MM.1S (cell line): ENCODE measurements around the gene TRIM7.

Experiments
- DNase-seq: peaks from one replicate; pipeline ENCODE4 v3.0.0-alpha.2; 2015
- H2AFZ ChIP-seq: fragments of 300-600 bp; sonication (generic); 2 replicates; pipeline ENCODE4 v1.6.0; 2016; ENCODE audit warnings: antibody characterized with exemption, low read length
- H3F3A ChIP-seq: fragments of 300-600 bp; sonication (generic); 2 replicates; pipeline ENCODE4 v1.6.1; 2016; ENCODE audit warnings: mild to moderate bottlenecking, antibody characterized with exemption, low read length, moderate library complexity, mixed read lengths; ENCODE audit not compliant: insufficient read depth
- H3K27ac ChIP-seq: fragments of 300-600 bp; sonication (generic); 2 replicates; pipeline ENCODE4 v1.5.1; 2016; ENCODE audit warnings: mild to moderate bottlenecking, low read length
- H3K27me3 ChIP-seq: fragments of 300-600 bp; sonication (generic); replicated peaks from 2 replicates; pipeline ENCODE4 v1.6.0; 2016; ENCODE audit warnings: low read length; ENCODE audit not compliant: insufficient read depth
- H3K36me3 ChIP-seq: fragments of 300-600 bp; sonication (generic); replicated peaks from 2 replicates; pipeline ENCODE4 v1.6.1; 2016; ENCODE audit warnings: mild to moderate bottlenecking, low read length, mixed read lengths; ENCODE audit not compliant: insufficient read depth
- H3K4me1 ChIP-seq: fragments of 300-600 bp; sonication (generic); 2 replicates; pipeline ENCODE4 v1.6.1; 2016; ENCODE audit warnings: low read length, mixed read lengths
- H3K4me2 ChIP-seq: fragments of 300-600 bp; sonication (generic); 2 replicates; pipeline ENCODE4 v1.6.0; 2016; ENCODE audit warnings: low read depth, low read length
- H3K4me3 ChIP-seq: fragments of 300-600 bp; sonication (generic); 2 replicates; pipeline ENCODE4 v1.5.1; 2016; ENCODE audit warnings: low read length, mixed read lengths
- H3K79me2 ChIP-seq: fragments of 300-600 bp; sonication (generic); 2 replicates; pipeline ENCODE4 v1.6.1; 2016; ENCODE audit warnings: mixed run types, low read length, mixed read lengths
- H3K9ac ChIP-seq: fragments of 300-600 bp; sonication (generic); 2 replicates; pipeline ENCODE4 v1.6.1; 2016; ENCODE audit warnings: low read length, mixed read lengths
- H3K9me2 ChIP-seq: fragments of 300-600 bp; sonication (generic); replicated peaks from 2 replicates; pipeline ENCODE4 v1.6.1; 2016; ENCODE audit warnings: mild to moderate bottlenecking, low read length, mixed read lengths; ENCODE audit not compliant: insufficient read depth
- H3K9me3 ChIP-seq: fragments of 300-600 bp; sonication (generic); replicated peaks from 2 replicates; pipeline ENCODE4 v1.6.1; 2016; ENCODE audit warnings: mild to moderate bottlenecking, low read length, mixed read lengths; ENCODE audit not compliant: insufficient read depth
- H4K20me1 ChIP-seq: fragments of 300-600 bp; sonication (generic); 2 replicates; pipeline ENCODE4 v1.6.1; 2016; ENCODE audit warnings: mild to moderate bottlenecking, low read length, moderate library complexity, mixed read lengths; ENCODE audit not compliant: insufficient read depth
- EZH2 ChIP-seq: fragments of 300-600 bp; sonication (generic); optimal IDR thresholded peaks from 2 replicates; pipeline ENCODE3; 2017; ENCODE audit warnings: low read depth, mild to moderate bottlenecking, antibody characterized with exemption, low read length, mixed read lengths
- EZH2phosphoT487 ChIP-seq: fragments of 300-600 bp; sonication (generic); IDR thresholded peaks from 2 replicates; pipeline ENCODE4 v1.6.1; 2018; ENCODE audit warnings: antibody characterized with exemption, low read length
- TF ChIP-seq, protein P1 (sequence below): fragments of 300-600 bp; sonication (generic); IDR thresholded peaks from 2 replicates; pipeline ENCODE4 v1.5.1; 2016; ENCODE audit warnings: antibody characterized with exemption, low read length, mixed read lengths

Gene TRIM7

DNA sequence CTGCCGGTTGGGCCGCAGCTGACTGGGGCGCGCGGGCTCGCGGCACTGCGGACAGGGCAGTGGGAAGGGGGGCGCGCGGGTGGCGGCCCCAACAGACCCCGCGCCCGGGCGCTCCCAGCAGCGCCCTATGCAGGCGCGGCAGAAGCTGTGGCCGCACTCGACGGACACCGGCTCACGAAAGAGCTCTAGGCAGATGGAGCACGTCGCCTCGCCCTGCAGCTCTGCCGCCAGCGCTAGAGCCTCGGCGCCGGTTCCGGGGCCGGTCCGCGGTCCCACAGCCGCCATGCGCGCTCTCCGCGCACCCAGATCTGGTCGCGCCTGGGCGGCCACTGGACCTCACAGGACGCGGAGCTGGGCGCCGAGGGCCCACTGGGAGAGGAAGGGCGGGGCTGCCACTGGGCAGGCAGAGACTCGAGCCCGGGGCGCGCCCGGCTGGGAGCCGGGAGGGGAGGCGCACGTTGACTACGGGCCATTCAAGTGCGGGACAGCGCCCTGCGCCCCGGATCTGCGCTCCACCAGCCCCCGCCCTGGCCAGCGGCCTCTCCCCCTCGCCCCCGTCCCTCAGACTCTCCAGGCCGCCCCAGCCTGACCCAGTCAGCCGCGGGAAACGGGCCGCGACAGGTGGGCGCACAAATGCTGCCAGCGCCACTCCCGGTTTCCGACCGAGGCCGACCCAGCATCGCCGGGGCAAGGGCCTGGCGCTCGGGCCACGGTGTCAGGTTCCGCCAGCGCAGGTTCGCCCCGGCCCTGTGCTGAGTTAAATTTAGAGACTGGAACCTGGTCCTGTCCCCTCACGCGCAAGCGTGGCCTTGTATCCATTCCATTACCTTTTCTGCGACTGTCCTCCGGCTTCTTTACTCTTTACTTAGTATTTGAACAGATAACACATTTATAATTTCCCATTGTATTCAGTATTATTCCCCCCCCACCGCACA is at the start of gene TRIM7:
Gene TRIM7, minus strand, starts transcription at position 371 of the 935 bp plus-strand sequence. Its CDS starts 86 bp downstream, at position 285.
- TF ChIP-seq EZH2phosphoT487 (no peak), EZH2 (no peak)
- TF ChIP-seq, protein P1, sequence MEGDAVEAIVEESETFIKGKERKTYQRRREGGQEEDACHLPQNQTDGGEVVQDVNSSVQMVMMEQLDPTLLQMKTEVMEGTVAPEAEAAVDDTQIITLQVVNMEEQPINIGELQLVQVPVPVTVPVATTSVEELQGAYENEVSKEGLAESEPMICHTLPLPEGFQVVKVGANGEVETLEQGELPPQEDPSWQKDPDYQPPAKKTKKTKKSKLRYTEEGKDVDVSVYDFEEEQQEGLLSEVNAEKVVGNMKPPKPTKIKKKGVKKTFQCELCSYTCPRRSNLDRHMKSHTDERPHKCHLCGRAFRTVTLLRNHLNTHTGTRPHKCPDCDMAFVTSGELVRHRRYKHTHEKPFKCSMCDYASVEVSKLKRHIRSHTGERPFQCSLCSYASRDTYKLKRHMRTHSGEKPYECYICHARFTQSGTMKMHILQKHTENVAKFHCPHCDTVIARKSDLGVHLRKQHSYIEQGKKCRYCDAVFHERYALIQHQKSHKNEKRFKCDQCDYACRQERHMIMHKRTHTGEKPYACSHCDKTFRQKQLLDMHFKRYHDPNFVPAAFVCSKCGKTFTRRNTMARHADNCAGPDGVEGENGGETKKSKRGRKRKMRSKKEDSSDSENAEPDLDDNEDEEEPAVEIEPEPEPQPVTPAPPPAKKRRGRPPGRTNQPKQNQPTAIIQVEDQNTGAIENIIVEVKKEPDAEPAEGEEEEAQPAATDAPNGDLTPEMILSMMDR, result no peak
- no peak for DNase-seq

DNA sequence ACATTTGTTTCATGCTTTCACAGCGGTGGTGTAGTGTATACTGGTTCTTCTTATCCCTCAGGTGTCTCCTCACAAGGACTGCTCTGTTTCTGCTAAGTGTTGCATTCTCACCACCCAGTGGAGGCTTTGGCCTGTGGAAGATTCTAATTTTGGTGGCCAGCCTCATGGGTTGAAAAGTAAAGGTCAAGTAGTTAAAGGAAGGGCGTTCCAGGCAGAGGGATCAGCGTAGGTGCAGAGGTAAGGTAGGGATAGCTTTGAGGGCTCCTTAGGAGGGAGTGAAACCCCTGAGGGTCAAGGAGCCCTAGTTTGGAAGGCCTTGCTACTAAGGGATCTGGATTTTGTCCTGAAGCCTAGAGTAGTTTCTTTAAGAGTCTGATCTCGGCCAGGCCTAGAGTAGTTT is 43.3 kb upstream of the TRIM7 start:
- no peak overlapping the region for H3K9ac ChIP-seq
- TF ChIP-seq EZH2 (no peak), EZH2phosphoT487 (no peak)
- TF ChIP-seq, protein P1, result no peak
- H3K4me3 ChIP-seq, result no peak overlapping the region
- H3K4me2 ChIP-seq, result no peak overlapping the region
- H2AFZ ChIP-seq, result no peak overlapping the region
- no peaks in the 10 kb centered on the region for H3K9me3 ChIP-seq
- H3K4me1 ChIP-seq, result peaks cover 20% of the 10 kb centered on the region
- H3K27me3 ChIP-seq, result no peaks in the 10 kb centered on the region
- H3K79me2 ChIP-seq, result peaks cover 32% of the 10 kb centered on the region
- DNase-seq, result no peak
- no peaks in the 10 kb centered on the region for H4K20me1 ChIP-seq
- no peaks in the 10 kb centered on the region for H3K36me3 ChIP-seq
- peaks cover 19% of the 10 kb centered on the region for H3F3A ChIP-seq
- H3K9me2 ChIP-seq, result no peaks in the 10 kb centered on the region
- H3K27ac ChIP-seq, result no peak overlapping the region

More for the DNA sequence above, at the start of gene TRIM7:
- peaks cover 18% of the 10 kb centered on the region for H3F3A ChIP-seq
- H3K27me3 ChIP-seq, result peaks cover 45% of the 10 kb centered on the region
- H3K4me1 ChIP-seq, result peaks cover 7% of the 10 kb centered on the region
- H3K9me2 ChIP-seq, result no peaks in the 10 kb centered on the region
- no peak within 1 kb of the TSS for H3K27ac ChIP-seq
- H4K20me1 ChIP-seq, result no peaks in the 10 kb centered on the region
- H3K9me3 ChIP-seq, result no peaks in the 10 kb centered on the region
- peak within 1 kb of the TSS; percentile 78 for H3K4me3 ChIP-seq
- H3K36me3 ChIP-seq, result no peaks in the 10 kb centered on the region
- peak within 1 kb of the TSS; percentile 91 for H3K4me2 ChIP-seq
- H3K9ac ChIP-seq, result no peak within 1 kb of the TSS
- H2AFZ ChIP-seq, result peak within 1 kb of the TSS; percentile 41
- H3K79me2 ChIP-seq, result no peaks in the 10 kb centered on the region

DNA sequence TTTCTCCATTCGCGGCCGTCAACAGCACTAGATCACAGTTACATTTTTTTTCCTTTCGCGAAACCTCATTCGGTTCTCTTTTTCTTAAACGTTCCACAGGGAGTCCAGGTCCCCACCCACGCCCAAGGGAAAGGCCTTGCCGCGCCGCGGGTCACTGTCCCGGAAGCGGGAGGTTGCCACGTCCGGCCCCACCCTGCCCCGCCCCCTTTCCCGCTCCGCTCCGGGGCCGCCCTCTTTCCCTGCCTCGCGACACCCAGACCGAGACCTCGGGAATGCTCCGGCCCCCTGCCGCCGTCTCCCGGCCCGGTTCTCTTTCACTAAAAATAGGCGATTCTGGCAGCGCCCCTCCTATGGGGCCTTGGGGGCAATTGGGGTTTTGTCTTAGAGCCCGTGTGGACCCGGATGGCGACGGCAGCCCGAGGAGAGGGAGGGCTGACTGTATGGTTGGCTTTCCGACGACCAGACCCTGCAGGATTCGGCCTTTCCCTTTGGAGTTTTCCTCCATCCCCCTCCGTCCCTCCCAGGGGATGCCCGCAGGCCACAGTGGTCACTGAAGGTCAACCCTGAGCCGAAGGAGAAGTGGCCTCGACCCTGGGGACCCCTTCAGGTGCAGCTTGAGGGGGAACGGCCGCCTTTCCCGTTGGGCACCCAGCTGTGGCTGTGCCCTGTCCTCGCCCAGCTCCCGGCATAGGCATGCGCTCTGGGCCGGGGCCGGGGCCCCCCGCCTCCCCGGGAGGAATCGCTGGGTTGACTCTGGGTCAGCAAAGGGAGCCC is 41.5 kb upstream of the TRIM7 start:
- Histone ChIP-seq H3K4me3 (peak overlapping the region; percentile 98), H3K9me2 (no peaks in the 10 kb centered on the region), H3K4me2 (peak overlapping the region; percentile 97), H3K27me3 (no peaks in the 10 kb centered on the region), H3K4me1 (peaks cover 28% of the 10 kb centered on the region), H3F3A (peaks cover 37% of the 10 kb centered on the region), H3K36me3 (peaks cover 8% of the 10 kb centered on the region; the same call in 1 of the 2 replicates), H4K20me1 (peaks cover 6% of the 10 kb centered on the region), H3K27ac (peak overlapping the region; percentile 6; the same call in 1 of the 2 replicates), H3K79me2 (peaks cover 39% of the 10 kb centered on the region), H2AFZ (peak overlapping the region; percentile 92), H3K9me3 (no peaks in the 10 kb centered on the region), H3K9ac (peak overlapping the region; percentile 59)
- TF ChIP-seq EZH2 (no peak), EZH2phosphoT487 (no peak)
- TF ChIP-seq, protein P1, result no peak
- peak; percentile 42 for DNase-seq
